SU-DHL-6 (cell line): Measurements from ENCODE around the gene DENND6B.

Experiments used
- EZH2phosphoT487 ChIP-seq: fragments of 200-600 bp; sonication (generic), shearing (Covaris generic); conservative IDR thresholded peaks from 2 replicates; pipeline ENCODE4 v1.6.1; 2018; ENCODE audit warnings: mild to moderate bottlenecking, antibody characterized with exemption, low read length, moderate library complexity, mixed read lengths
- TF ChIP-seq, protein P1 (sequence below): fragments of 200-600 bp; sonication (generic); IDR thresholded peaks from one replicate; pipeline ENCODE4 v1.5.1; 2017; ENCODE audit warnings: antibody characterized with exemption, mild to moderate bottlenecking, low read length, moderate library complexity; ENCODE audit not compliant: insufficient read depth, poor library complexity, severe bottlenecking

DNA sequence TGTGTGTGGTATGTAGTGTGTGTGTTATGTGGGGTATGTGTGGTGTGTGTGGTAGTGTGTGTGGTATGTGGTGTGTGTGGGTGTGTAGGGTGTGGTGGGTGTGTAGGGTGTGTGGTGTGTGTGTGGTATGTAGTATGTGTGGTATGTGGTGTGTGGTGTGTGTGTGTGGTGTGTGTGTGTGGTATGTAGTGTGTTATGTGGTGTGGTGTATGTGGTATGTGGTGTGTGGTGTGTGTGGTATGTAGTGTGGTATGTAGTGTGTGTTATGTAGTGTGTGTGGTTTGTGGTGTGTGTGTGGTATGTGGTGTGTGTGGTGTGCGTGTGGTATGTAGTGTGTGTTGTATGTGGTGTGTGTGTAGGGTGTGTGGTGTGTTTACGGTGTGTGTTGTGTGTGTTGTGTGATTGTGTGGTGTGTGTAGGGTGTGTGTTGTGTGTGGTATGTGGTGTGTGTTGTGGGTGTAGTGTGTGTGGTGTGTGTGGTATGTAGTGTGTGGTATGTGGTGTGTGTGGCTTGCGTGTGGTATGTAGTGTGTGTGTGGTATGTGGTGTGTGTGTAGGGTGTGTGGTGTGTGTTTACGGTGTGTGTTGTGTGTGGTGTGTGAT is 12.1 kb upstream of the DENND6B start:
- TF ChIP-seq, protein P1, sequence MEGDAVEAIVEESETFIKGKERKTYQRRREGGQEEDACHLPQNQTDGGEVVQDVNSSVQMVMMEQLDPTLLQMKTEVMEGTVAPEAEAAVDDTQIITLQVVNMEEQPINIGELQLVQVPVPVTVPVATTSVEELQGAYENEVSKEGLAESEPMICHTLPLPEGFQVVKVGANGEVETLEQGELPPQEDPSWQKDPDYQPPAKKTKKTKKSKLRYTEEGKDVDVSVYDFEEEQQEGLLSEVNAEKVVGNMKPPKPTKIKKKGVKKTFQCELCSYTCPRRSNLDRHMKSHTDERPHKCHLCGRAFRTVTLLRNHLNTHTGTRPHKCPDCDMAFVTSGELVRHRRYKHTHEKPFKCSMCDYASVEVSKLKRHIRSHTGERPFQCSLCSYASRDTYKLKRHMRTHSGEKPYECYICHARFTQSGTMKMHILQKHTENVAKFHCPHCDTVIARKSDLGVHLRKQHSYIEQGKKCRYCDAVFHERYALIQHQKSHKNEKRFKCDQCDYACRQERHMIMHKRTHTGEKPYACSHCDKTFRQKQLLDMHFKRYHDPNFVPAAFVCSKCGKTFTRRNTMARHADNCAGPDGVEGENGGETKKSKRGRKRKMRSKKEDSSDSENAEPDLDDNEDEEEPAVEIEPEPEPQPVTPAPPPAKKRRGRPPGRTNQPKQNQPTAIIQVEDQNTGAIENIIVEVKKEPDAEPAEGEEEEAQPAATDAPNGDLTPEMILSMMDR = no peak
- TF ChIP-seq EZH2phosphoT487 = no peak
